GM21786 (cell line): Measurements from ENCODE around the gene MYO3B.

Experiments
- ATAC-seq: cut with Tn5 transposase; IDR thresholded peaks from one replicate; pipeline ENCODE4 v1.9.1; 2021; ENCODE audit not compliant: unreplicated experiment

Gene MYO3B, protein sequence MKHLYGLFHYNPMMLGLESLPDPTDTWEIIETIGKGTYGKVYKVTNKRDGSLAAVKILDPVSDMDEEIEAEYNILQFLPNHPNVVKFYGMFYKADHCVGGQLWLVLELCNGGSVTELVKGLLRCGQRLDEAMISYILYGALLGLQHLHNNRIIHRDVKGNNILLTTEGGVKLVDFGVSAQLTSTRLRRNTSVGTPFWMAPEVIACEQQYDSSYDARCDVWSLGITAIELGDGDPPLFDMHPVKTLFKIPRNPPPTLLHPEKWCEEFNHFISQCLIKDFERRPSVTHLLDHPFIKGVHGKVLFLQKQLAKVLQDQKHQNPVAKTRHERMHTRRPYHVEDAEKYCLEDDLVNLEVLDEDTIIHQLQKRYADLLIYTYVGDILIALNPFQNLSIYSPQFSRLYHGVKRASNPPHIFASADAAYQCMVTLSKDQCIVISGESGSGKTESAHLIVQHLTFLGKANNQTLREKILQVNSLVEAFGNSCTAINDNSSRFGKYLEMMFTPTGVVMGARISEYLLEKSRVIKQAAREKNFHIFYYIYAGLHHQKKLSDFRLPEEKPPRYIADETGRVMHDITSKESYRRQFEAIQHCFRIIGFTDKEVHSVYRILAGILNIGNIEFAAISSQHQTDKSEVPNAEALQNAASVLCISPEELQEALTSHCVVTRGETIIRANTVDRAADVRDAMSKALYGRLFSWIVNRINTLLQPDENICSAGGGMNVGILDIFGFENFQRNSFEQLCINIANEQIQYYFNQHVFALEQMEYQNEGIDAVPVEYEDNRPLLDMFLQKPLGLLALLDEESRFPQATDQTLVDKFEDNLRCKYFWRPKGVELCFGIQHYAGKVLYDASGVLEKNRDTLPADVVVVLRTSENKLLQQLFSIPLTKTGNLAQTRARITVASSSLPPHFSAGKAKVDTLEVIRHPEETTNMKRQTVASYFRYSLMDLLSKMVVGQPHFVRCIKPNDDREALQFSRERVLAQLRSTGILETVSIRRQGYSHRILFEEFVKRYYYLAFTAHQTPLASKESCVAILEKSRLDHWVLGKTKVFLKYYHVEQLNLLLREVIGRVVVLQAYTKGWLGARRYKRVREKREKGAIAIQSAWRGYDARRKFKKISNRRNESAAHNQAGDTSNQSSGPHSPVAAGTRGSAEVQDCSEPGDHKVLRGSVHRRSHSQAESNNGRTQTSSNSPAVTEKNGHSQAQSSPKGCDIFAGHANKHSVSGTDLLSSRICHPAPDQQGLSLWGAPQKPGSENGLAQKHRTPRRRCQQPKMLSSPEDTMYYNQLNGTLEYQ (N-terminal part only)

DNA sequence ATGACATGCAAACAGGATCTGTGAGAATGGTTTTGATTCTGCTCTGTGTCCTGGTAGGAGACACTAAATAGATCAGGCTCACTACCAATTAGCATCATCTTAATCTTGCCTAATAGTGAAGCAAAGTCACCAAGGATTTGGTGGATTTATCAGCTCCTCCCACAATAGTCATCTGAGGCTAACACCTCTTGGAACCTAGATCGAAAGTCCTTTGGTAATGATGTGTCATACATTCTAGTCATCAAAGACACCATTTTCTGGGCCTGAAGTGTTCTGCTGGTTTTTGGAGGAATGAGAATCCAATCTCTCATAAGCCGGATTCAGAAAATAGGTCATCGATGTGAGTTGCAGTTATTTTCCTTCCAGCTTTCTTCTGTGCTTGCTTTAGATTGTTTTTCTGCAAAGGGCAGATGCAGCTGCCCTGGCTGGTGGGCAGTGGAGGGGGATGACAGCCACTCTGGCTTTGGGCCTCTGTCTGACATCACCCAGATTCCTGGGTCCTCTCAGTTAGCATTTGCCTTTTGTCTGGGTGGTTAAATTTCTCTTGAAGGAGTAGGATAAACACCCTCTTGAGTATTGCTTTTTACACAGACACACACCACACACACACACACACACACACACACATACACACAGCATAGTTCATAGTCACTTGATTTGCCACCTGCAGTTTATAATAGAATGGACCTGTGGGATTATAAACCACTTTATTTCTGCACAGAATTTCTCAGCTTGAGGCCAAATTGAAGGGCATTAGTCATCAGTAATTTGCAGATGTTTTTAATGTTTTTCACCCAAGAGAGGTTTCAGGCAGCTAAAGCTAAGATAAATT lies at the start of gene MYO3B:
Gene MYO3B (plus strand): TSS at position 198 of the 832 bp plus-strand sequence. CDS start 141 bp downstream, at position 339.
- ATAC-seq = peak; percentile 32

DNA sequence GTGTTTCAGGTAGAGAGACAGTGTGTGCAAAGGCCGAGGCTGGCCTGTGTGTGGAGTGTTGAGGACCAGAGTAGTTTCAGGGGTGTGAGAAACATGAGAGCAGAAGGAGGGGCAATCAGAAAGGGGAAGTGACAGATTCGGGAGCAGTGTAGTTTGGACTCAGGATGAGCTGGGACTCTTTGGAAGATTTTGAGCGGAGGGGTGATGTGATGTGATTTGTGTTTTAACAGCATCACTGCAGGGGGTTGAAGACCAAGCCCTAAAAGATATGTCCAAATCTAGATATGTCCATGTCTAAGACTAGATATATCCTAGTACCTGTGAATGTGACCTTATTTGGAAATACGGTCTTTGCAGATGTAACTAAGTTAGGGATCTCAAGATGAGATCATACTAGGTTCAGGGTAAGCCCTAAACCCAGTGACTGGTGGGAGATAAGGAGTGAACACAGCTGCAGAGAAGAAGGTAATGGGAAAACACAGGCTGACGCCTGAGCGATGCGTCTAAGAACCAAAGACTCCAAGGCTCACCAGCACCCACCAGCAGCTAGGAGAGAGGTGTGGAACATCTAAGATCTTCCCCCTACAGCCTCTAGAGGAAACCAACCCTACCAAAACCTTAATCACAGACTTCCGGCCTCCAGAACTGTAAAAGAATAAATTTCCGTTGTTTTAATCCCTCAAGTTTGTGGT lies 38.5 kb upstream of the MYO3B start:
- ATAC-seq = peak; percentile 61

DNA sequence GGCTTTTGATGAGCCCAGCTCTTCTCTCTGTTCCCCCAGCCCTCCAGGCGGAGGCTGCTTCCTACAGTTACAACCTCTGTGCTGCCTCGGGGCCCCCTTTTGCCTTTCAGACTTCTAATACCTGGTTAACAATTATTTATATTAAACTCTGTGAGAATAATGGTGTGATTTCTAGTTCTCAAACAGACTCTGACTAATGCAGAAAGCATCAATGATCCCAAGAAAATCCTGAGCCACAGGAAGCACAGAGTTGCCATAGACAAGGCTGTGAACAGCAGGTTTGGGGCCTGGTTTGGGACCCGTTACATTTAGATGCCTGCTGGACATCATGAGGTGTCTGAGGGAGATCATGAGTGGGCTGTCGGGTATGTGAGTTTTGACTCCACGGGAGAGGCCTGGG lies 37.4 kb upstream of the MYO3B start:
- no peak for ATAC-seq

DNA sequence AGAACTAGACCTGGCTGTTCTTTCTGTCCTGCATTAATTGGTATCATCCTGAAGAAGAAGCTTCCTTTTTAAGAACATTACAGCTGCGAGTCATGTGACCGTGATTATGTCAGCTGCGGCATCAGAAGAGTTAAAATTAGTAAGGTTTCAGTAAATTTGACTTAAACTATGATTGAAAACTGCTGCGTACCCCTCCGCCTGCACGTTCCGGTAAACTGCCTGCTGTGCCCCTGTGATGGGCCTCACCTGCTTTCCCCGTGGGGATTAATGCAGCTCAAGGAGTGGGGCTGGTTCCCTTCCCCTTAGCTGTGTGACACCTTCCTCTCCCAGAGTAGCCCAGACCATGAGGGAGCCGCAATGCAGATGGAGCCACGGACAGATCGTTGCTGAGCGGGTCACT lies 36.1 kb upstream of the MYO3B start:
- ATAC-seq = no peak

DNA sequence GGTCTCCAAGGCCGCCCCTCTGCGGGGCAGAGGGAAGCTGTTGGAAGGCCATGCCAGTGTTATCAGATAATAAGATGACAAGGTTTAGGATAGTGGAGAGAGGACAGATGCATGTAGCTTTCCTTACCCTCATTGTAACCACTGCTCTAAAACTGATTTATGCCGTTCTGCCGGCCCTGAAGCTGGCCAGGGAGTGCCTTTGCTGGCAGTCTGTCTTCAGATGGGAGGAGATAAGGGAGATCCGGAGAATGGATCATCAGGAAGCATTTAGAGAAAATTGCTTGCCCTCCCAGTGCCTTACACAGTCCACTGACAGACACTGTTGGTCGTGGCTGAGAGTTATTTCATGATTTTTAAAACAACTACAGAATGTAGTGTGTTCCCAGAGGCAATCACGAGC lies 35.4 kb upstream of the MYO3B start:
- no peak for ATAC-seq

DNA sequence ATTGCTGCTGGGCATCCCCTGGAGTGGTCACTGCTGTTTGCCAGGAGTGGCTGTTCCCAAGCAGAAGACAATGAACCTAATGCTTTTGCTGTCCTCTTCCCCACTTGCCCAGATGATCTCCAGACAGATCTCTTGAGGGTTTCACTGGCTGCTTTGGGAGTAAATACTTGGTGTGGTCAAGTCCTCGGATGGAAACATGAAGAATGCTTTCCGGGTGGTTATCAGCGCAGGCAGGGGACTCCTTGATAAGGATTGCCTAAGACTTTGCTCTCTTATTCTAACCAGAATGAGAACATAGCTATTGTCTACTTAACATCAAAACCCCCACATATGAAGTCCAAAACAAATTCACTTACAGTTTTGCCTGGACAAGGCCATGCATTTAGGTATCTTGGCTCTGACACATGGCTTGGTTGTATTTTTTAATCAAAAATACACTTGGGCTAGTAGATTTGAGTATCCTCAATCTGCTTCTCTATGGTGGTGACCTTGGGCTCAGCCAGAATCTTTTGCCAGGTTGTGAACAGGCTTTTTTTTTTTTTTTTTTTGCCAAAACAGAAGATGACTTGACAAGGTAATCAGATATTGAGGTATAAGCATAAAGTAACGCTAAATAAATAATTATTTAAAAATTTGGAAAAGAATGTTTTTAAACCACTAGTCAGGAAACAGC lies 34.8 kb upstream of the MYO3B start:
- ATAC-seq = no peak

DNA sequence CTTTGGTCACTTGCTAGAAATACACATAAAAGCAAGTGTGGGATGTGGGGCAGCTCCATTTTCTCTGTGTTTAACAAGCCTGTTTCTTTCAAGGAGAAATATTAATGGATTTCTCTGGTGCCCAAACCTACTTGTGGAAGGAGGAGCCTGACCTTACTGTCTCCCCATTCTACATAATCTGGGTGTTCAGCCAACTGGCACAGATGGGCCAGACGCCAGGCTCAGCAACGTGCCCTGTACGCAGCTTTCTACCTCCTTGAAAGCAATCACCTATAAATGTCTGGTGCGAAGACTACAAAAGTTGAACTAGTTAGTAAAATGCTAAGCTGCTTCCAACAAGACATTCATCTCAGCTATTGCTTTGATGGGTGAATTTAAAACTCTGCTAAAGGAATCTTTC lies 33.2 kb upstream of the MYO3B start:
- ATAC-seq = no peak

DNA sequence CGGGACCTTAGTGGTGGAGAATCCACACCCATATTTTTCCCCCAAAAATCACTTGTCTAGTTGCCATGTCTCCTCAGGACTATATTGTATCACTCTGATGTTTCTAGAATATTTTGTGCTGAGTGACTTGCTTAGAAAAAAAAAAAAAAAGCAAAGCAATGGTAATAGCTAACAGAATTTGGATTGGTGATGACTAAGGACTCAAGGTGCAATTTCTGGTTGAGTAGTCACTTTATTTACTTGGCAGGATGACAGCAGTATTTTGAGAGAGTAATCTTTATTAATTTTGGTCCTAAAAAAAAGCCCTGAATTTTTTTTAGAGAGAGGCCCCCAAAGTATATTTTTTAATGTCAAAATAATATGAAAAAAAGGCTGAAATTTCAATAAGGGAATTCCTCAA lies 32.8 kb upstream of the MYO3B start:
- ATAC-seq = no peak

DNA sequence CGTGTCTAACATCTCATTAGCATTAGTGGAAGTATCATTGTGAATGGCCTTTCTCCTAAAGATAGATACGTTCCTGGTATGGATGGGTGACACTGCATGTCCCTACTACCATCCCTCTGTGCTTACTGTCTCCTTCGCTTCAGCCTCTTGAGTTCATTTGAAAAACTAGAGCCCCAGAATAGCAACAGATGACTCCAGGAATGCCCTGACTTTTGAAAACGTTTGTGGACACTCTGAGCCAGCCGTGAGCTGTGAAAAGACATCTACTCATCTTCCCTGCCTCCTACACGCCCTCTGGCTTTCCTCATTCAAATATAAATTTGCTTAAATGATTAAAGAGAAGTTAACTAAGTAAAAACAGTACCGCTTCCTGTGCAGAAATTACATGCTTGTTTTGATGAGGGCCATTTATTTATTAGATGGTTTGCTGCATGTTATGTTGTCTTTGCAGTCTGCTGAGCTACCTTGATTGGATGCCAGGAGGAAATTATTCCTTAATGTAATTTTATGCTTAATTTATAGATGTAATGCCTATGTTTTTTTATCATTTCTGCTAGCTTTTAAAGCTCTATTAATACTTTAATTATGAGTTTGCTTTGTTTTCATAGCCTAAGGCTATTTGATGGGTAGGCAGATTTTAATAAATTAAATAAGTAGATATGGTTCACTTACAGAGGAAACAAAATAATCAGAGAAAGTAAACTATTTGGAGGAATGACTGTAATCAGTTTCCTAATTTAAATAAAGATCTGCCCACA lies 32.1 kb upstream of the MYO3B start:
- no peak for ATAC-seq

DNA sequence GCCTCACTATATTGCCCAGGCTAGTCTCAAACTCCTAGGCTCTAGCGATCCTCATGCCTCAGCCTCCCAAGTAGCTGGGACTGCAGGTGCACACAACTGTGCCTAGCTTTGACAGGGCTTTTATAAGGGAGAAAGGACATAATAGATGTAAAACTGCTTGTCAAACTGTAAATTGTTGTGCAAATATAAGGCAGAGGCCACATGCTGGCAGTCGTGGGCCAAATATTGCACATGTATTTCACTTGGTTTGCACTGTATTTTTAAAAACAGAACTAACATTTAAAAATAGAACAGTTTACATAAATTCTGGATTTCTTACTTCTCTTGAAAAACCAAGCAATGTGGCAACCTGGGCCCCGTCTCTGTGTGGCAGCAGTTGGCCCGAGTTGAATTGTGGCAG lies 31.2 kb upstream of the MYO3B start:
- ATAC-seq = no peak

DNA sequence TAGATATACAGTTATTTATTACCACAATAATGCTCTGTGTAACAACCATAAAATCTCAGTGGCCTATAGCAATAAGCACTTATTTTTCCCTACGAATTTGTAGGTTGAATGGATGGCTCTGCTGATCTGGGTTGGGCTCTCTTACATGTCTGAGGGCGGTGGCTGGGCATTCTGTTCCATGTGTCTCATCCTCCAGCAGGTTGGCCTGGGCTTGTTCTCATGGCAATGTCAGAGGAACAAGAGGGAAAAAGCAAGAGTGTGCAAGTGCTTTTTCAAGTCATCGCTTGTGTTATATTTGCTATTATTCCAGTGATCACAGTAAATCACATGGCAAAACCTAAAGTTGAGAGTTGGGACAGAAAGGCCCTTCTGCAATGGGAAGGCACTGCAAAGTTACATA lies 30.4 kb upstream of the MYO3B start:
- no peak for ATAC-seq

DNA sequence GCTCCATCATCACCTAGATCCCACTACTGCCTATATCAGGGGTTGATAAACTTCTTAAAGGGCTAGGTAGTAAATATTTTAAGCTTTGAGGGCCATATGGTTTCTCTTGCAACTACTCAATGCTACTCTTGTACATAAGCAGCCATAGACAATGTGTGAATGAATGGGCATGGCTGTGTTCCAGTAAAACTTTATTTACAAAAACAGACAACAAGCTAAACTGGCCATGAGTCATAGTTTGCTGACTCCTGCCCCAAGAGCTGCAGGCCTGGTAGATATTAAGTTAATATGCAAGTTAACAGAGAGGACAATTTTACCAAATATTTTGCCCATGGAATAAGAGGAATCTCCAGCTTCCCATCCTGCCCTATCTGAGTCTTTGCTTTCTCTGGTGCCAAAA lies 29.8 kb upstream of the MYO3B start:
- no peak for ATAC-seq

DNA sequence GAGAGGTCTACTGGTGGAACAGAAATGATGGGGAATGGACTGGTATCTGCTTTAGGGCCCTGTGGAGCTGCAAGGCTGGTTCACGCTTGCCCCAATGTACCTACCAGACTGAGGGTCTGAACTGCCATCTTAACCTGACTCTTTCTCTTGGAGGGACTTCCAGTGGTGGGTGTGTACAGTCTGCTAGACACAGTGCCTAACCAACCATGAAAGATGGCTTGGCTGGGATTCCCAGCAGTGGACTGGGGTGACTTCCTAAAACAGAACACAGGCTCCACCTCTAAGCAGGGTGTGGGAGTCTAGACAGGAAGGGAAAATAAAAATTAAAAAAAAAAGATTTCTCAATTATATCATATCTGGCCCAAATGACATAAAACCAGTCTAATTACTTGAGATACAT lies 25.5 kb upstream of the MYO3B start:
- no peak for ATAC-seq

DNA sequence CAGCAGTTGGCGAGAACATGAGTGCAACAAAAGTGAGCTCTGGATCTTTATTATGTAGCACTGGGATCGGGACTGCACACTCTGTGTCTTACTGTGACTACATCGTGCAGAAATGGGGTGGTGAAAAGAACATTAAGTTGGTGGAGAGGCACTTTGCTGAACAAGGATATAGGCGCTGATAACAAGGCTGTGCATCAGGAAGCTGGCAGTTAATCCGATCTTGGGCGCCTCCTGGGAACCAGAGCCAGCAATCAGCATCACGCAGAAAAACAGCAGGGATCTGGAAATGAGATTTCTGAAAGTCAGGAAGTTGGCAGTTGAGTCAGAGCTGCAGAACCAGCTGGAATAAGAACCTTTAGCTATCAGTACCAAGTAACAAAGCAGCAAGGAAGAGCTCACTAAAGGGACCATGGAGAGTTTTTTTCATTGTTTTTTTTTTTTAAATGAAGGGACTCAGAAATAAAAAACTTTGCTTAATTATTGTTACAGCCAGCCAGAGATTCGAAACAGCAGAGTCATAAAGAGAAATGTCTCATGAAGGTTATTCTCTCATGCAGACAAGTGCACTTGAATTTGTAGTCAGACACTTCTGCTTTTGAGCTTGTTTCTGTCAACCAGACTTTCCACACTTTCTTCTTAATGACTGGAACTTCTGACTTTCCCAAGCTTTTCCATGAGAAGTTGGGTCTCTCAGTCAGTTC lies 22.8 kb upstream of the MYO3B start:
- ATAC-seq = peak; percentile 47

DNA sequence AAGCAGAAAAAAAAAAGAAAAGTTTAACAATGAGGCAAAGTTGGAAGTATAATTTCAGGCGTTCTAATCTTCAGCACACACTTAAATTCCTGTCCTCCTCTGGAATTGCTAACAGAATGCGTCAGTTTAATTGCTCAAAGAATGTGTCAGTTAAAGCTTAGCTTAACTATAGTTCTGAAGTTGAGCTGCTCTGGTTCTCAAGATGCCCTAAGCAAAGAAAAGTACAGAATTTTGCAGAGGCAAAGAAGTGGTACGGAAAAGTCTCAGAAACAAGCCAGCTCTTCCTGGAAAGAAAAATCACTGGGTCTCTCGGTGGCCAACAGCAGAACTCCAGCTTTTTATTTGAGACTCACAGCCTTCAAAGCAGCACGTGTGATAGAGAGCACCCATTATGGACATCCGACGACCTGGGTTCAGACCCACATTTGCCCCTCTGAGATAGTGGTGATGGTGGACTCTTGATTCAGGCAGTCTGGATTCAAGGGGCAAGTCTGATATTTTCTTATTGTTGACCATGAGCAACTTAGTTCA lies 22.2 kb upstream of the MYO3B start:
- no peak for ATAC-seq

DNA sequence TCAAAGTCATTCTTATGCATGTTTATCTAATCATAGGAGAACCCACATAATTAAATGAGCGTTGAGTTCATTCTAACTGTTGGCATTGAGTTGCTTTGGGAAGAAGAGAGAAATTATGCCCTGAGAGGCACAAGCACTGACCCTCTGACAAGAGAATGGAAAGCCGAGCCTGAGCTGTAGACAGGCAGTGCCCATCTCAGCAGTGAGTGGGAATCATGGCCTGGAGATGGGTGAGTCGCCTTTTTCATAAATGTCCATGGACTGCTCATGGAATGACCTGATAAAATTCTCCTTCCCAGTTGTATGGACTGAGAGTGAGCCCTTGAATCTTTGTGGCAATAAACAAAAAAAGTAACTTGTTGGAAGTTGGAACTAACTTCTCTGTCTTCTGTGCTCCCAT lies 21.4 kb upstream of the MYO3B start:
- no peak for ATAC-seq

DNA sequence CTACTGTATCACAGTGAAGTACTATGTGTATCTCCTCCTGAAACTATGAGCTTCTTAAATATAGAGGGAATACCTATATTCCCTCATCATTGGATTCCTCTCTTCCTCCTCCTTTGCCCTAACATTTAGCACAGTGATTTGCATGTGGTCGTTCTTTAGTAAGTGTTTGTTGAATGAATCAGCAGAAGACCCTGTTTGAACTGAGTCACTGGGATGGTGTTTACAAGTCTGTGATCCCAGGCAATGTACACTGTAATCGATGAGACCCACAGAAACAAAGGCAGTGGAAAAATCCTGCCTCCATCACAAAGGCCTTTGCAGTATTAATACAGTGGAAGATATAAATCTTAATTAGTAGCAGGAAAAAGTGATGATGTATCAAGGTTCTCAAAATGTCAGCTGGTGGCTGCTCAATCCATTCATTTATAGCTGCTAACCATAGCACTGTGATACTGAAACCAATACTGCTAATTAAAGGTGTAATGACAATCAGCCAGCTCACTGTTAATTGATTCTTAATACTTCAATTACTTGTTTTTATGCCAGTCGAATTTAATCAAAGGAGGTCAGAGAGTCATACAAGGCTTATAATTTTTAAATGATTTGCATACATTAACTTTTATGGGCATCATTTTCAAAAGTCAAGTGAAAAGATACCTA lies 20.8 kb upstream of the MYO3B start:
- ATAC-seq = no peak
